Measurements from ENCODE around the gene CACNA1C.

- TF ChIP-seq POLR2A (IDR thresholded peaks at IDR 0.05), result no peak
- TF ChIP-seq, protein P1, sequence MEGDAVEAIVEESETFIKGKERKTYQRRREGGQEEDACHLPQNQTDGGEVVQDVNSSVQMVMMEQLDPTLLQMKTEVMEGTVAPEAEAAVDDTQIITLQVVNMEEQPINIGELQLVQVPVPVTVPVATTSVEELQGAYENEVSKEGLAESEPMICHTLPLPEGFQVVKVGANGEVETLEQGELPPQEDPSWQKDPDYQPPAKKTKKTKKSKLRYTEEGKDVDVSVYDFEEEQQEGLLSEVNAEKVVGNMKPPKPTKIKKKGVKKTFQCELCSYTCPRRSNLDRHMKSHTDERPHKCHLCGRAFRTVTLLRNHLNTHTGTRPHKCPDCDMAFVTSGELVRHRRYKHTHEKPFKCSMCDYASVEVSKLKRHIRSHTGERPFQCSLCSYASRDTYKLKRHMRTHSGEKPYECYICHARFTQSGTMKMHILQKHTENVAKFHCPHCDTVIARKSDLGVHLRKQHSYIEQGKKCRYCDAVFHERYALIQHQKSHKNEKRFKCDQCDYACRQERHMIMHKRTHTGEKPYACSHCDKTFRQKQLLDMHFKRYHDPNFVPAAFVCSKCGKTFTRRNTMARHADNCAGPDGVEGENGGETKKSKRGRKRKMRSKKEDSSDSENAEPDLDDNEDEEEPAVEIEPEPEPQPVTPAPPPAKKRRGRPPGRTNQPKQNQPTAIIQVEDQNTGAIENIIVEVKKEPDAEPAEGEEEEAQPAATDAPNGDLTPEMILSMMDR (IDR thresholded peaks at IDR 0.05), result no peak
These were observed 485.2 kb downstream of the CACNA1C start for GRCh38 chr12:2537868-2538541.
